Prostate gland (tissue), 2 donors: ENCODE measurements around the gene ALG12. TPM values are rescaled to one million over a fixed set of nuclear protein-coding genes. Genes with fewer than 3 reads are reported as not detected.

ENCODE experiments used
- DNase-seq: peaks from one replicate; pipeline ENCODE4 v3.0.0-alpha.2; 2019; ENCODE audit warnings: low spot score
- H3K27ac ChIP-seq, 2 donors: fragments of 200-600 bp; sonication (generic); 2 replicates each; pipeline ENCODE4 v1.5.1; 2017 to 2019
- H3K27me3 ChIP-seq: fragments of 200-600 bp; sonication (generic); replicated peaks from 2 replicates; pipeline ENCODE4 v1.5.1; 2019; ENCODE audit not compliant: insufficient read depth
- H3K36me3 ChIP-seq, 2 donors: fragments of 200-600 bp; sonication (generic); 1 replicate in 1 of 2; 2 replicates in 1 of 2; pipeline versions ENCODE4 v1.5.1 to v1.8.1; 2017 to 2019
- H3K4me1 ChIP-seq: fragments of 200-600 bp; sonication (generic); replicated peaks from 2 replicates; pipeline ENCODE4 v1.5.1; 2019
- H3K4me3 ChIP-seq, 2 donors: fragments of 200-600 bp; sonication (generic); 2 replicates each; pipeline ENCODE4 v1.5.1; 2017 to 2019
- H3K9me3 ChIP-seq: fragments of 200-600 bp; sonication (generic); 2 replicates; pipeline ENCODE4 v1.5.1; 2017
- CTCF ChIP-seq, 4 experiments: fragments of 200-600 bp in 2 of 4; fragments of 450-650 bp in 2 of 4; sonication (generic) in 2 of 4; IDR thresholded peaks; 1 replicate in 3 of 4; 2 replicates in 1 of 4; pipeline ENCODE4 v1.5.1; 2016 to 2019; ENCODE audit warnings: antibody characterized with exemption in 4 of 4, mild to moderate bottlenecking in 2 of 4, moderate library complexity in 2 of 4
- POLR2A ChIP-seq: fragments of 450-650 bp; IDR thresholded peaks from one replicate; pipeline ENCODE4 v1.6.1; 2016; ENCODE audit warnings: antibody characterized with exemption, mild to moderate bottlenecking
- POLR2AphosphoS5 ChIP-seq: sonication (generic); formaldehyde crosslinking; IDR thresholded peaks from one replicate; pipeline ENCODE4 v1.6.1; 2017; ENCODE audit warnings: antibody characterized with exemption
- WGBS: methylation state at CpG from one replicate; pipeline ENCODE4 v1.1.5; 2018; 5-methylcytosine and 5-hydroxymethylcytosine counted together
- intact Hi-C: fragments of 100-400 bp; cut with DNase I; formaldehyde crosslinking; loops from one replicate; pipeline ENCODE4 v1.14.2; 2022
- total RNA-seq, 2 donors: library from RNA; depleted of rRNA; stranded (reverse); fragments of >200 nt; gene quantifications; one replicate each; pipeline ENCODE4 v1.1.0, GENCODE V29; 2016

The ALG12 gene
- total RNA-seq, 2 donors from 2014 or later: 26.1 to 33.6 TPM

- no peak for DNase-seq
- H3K4me3 ChIP-seq: no peak overlapping the region
- H3K27me3 ChIP-seq: no peaks in the 10 kb centered on the region
- intact Hi-C loops: loop anchor here (5.0 kb wide), 1 partner anchor 39 kb away; no protein-coding TSS in a partner anchor
- H3K36me3 ChIP-seq: no peaks in the 10 kb centered on the region
- H3K9me3 ChIP-seq: no peaks in the 10 kb centered on the region
- H3K4me1 ChIP-seq: peaks cover 5% of the 10 kb centered on the region
- no peak overlapping the region for H3K27ac ChIP-seq
- 96% methylated on average over 8 of the region's 8 CpGs for WGBS
- no peak for TF ChIP-seq POLR2AphosphoS5
- no peak for TF ChIP-seq POLR2A
- TF ChIP-seq CTCF (IDR thresholded peaks at IDR 0.05): no peak
These were observed 9.9 kb upstream of the ALG12 start for GRCh38 chr22:49928185-49928495.

- no peak for DNase-seq
- H3K36me3 ChIP-seq: no peaks in the 10 kb centered on the region
- H3K27me3 ChIP-seq: no peaks in the 10 kb centered on the region
- no peaks in the 10 kb centered on the region for H3K9me3 ChIP-seq
- TF ChIP-seq POLR2AphosphoS5 (no peak), CTCF (IDR thresholded peaks at IDR 0.05) (no peak), POLR2A (no peak)
- H3K27ac ChIP-seq: no peak overlapping the region
- no peak overlapping the region for H3K4me3 ChIP-seq
- WGBS: 91% methylated on average over 26 of the region's 26 CpGs
- peaks cover 5% of the 10 kb centered on the region for H3K4me1 ChIP-seq
- intact Hi-C loops: loop anchor here (5.0 kb wide), 1 partner anchor 40 kb away; no protein-coding TSS in a partner anchor
These were observed 9.4 kb upstream of the ALG12 start for GRCh38 chr22:49927483-49928184.

- intact Hi-C loops: loop anchor here (5.0 kb wide), 1 partner anchor 40 kb away; no protein-coding TSS in a partner anchor
- WGBS: 76% methylated on average over 18 of the region's 18 CpGs
These were observed 8.7 kb upstream of the ALG12 start for GRCh38 chr22:49926916-49927315.

GRCh38 chr22:49925525-49926128 is 7.4 kb upstream of the ALG12 start:
- H3K27me3 ChIP-seq: no peaks in the 10 kb centered on the region
- no peak for DNase-seq
- H3K36me3 ChIP-seq: no peaks in the 10 kb centered on the region
- peaks cover 2% of the 10 kb centered on the region for H3K4me1 ChIP-seq
- H3K27ac ChIP-seq: no peak overlapping the region
- H3K9me3 ChIP-seq: no peaks in the 10 kb centered on the region
- H3K4me3 ChIP-seq: no peak overlapping the region
- intact Hi-C loops: loop anchor here (5.0 kb wide), 1 partner anchor 42 kb away; no protein-coding TSS in a partner anchor
- 89% methylated on average over 24 of the region's 24 CpGs for WGBS
- TF ChIP-seq CTCF (IDR thresholded peaks at IDR 0.05): no peak
- TF ChIP-seq POLR2AphosphoS5: no peak
- TF ChIP-seq POLR2A: no peak

More at GRCh38 chr22:49926916-49927315, 8.7 kb upstream of the ALG12 start:
- Histone ChIP-seq H3K36me3 (no peaks in the 10 kb centered on the region), H3K4me3 (no peak overlapping the region), H3K9me3 (no peaks in the 10 kb centered on the region), H3K4me1 (peaks cover 5% of the 10 kb centered on the region), H3K27ac (no peak overlapping the region), H3K27me3 (no peaks in the 10 kb centered on the region)
- no peak for TF ChIP-seq POLR2AphosphoS5
- no peak for DNase-seq

- no peaks in the 10 kb centered on the region for H3K36me3 ChIP-seq
- no peak for DNase-seq
- no peak overlapping the region for H3K4me3 ChIP-seq
- H3K9me3 ChIP-seq: no peaks in the 10 kb centered on the region
- intact Hi-C loops: no loop called here
- WGBS: 93% methylated on average over 31 of the region's 31 CpGs
- TF ChIP-seq POLR2AphosphoS5 (no peak), CTCF (IDR thresholded peaks at IDR 0.05) (no peak), POLR2A (no peak)
- no peaks in the 10 kb centered on the region for H3K27me3 ChIP-seq
- H3K4me1 ChIP-seq: peaks cover 3% of the 10 kb centered on the region
- no peak overlapping the region for H3K27ac ChIP-seq
These were observed 6.0 kb upstream of the ALG12 start for GRCh38 chr22:49924113-49924833.
